ENCODE data around the gene PLA2G2C.

The PLA2G2C gene

GRCh38 chr1:20207546-20207945 lies 21.2 kb upstream of the PLA2G2C start:
- no peaks in the 10 kb centered on the region for H3K9me3 ChIP-seq (ENCODE audit: low read length)
- H2AFZ ChIP-seq (ENCODE audit: low read length): no peak overlapping the region
- H3F3A ChIP-seq (ENCODE audit: insufficient read depth, low read length): no peaks in the 10 kb centered on the region
- peaks cover 7% of the 10 kb centered on the region; the same call in 1 of the 2 replicates for H3K27me3 ChIP-seq (ENCODE audit: insufficient read depth, low read length)
- H3K4me2 ChIP-seq (ENCODE audit: low read length): no peak overlapping the region
- H3K9ac ChIP-seq (ENCODE audit: low read length): no peak overlapping the region
- no peaks in the 10 kb centered on the region for H4K20me1 ChIP-seq (ENCODE audit: insufficient read depth, low read length)
- H3K9me2 ChIP-seq (ENCODE audit: low read depth, low read length): no peaks in the 10 kb centered on the region
- no peak overlapping the region for H3K27ac ChIP-seq (ENCODE audit: low read depth, low read length, poor library complexity, severe bottlenecking)
- H3K4me3 ChIP-seq (ENCODE audit: low read depth, low read length, poor library complexity, severe bottlenecking): no peak overlapping the region
- TF ChIP-seq EZH2 (IDR thresholded peaks at IDR 0.05; ENCODE audit: borderline replicate concordance, low read length) (no peak), CTCF (IDR thresholded peaks at IDR 0.05; ENCODE audit: low read length) (no peak)
- H3K79me2 ChIP-seq (ENCODE audit: insufficient read depth, low read length): no peaks in the 10 kb centered on the region
- peaks cover 5% of the 10 kb centered on the region for H3K4me1 ChIP-seq (ENCODE audit: insufficient read depth, low read length, severe bottlenecking)
- no peaks in the 10 kb centered on the region for H3K36me3 ChIP-seq (ENCODE audit: insufficient read depth, low read length)

GRCh38 chr1:20202166-20202565 lies 15.8 kb upstream of the PLA2G2C start:
- Histone ChIP-seq H2AFZ (ENCODE audit: low read length) (no peak overlapping the region), H3K27ac (ENCODE audit: low read depth, low read length, poor library complexity, severe bottlenecking) (no peak overlapping the region), H3K9ac (ENCODE audit: low read length) (no peak overlapping the region), H3K4me3 (ENCODE audit: low read depth, low read length, poor library complexity, severe bottlenecking) (no peak overlapping the region), H3K27me3 (ENCODE audit: insufficient read depth, low read length) (no peaks in the 10 kb centered on the region), H3K4me1 (ENCODE audit: insufficient read depth, low read length, severe bottlenecking) (no peaks in the 10 kb centered on the region), H3K79me2 (ENCODE audit: insufficient read depth, low read length) (no peaks in the 10 kb centered on the region), H3K36me3 (ENCODE audit: insufficient read depth, low read length) (no peaks in the 10 kb centered on the region), H3F3A (ENCODE audit: insufficient read depth, low read length) (no peaks in the 10 kb centered on the region), H3K9me3 (ENCODE audit: low read length) (no peaks in the 10 kb centered on the region), H3K9me2 (ENCODE audit: low read depth, low read length) (no peaks in the 10 kb centered on the region), H4K20me1 (ENCODE audit: insufficient read depth, low read length) (no peaks in the 10 kb centered on the region), H3K4me2 (ENCODE audit: low read length) (no peak overlapping the region)
- no peak for TF ChIP-seq EZH2 (IDR thresholded peaks at IDR 0.05; ENCODE audit: borderline replicate concordance, low read length)
- no peak for TF ChIP-seq CTCF (IDR thresholded peaks at IDR 0.05; ENCODE audit: low read length)

GRCh38 chr1:20200966-20201365 lies 14.6 kb upstream of the PLA2G2C start:
- no peaks in the 10 kb centered on the region for H3F3A ChIP-seq (ENCODE audit: insufficient read depth, low read length)
- H4K20me1 ChIP-seq (ENCODE audit: insufficient read depth, low read length): no peaks in the 10 kb centered on the region
- no peak overlapping the region for H3K9ac ChIP-seq (ENCODE audit: low read length)
- no peak overlapping the region for H3K4me3 ChIP-seq (ENCODE audit: low read depth, low read length, poor library complexity, severe bottlenecking)
- no peak overlapping the region for H2AFZ ChIP-seq (ENCODE audit: low read length)
- H3K4me1 ChIP-seq (ENCODE audit: insufficient read depth, low read length, severe bottlenecking): no peaks in the 10 kb centered on the region
- H3K9me2 ChIP-seq (ENCODE audit: low read depth, low read length): no peaks in the 10 kb centered on the region
- no peak overlapping the region for H3K4me2 ChIP-seq (ENCODE audit: low read length)
- TF ChIP-seq EZH2 (IDR thresholded peaks at IDR 0.05; ENCODE audit: borderline replicate concordance, low read length): no peak
- TF ChIP-seq CTCF (IDR thresholded peaks at IDR 0.05; ENCODE audit: low read length): no peak
- no peaks in the 10 kb centered on the region for H3K79me2 ChIP-seq (ENCODE audit: insufficient read depth, low read length)
- no peaks in the 10 kb centered on the region for H3K9me3 ChIP-seq (ENCODE audit: low read length)
- no peaks in the 10 kb centered on the region for H3K27me3 ChIP-seq (ENCODE audit: insufficient read depth, low read length)
- H3K36me3 ChIP-seq (ENCODE audit: insufficient read depth, low read length): no peaks in the 10 kb centered on the region
- H3K27ac ChIP-seq (ENCODE audit: low read depth, low read length, poor library complexity, severe bottlenecking): no peak overlapping the region
